Endothelial cell of umbilical vein (primary cell): ENCODE measurements around the gene ALDH1L1. TPM values are rescaled to one million over a fixed set of nuclear protein-coding genes. Genes with fewer than 3 reads are reported as not detected.

ENCODE experiments used
- BruUV-seq: library from RNA; stranded (reverse); fragments of 400-500 nt; replicated peaks from 2 replicates; lab custom pipeline; 2021; lab: Mats Ljungman, UMichigan
- CTCF ChIA-PET: fragments of 300-600, 350-600 bp; sonication (Branson Sonifier 250); formaldehyde crosslinking; loops from one replicate; lab custom pipeline; 2021; ENCODE audit warnings: antibody characterized with exemption, inconsistent platforms; lab: Charles Lee
- POLR2A ChIA-PET: fragments of 300-600, 350-600 bp; sonication (Branson Sonifier 250); formaldehyde crosslinking; loops from one replicate; lab custom pipeline; 2021; ENCODE audit warnings: antibody characterized with exemption, inconsistent platforms; lab: Charles Lee
- DNase-seq: peaks from one replicate; pipeline ENCODE4 v3.0.0-alpha.2; 2011; ENCODE audit warnings: low read depth, low spot score
- FAIRE-seq: peaks from 2 replicates; lab custom pipeline; 2011; peaks lifted over from hg19 to GRCh38; lab: Jason Lieb, UNC
- H2AFZ ChIP-seq: 2 replicates; pipeline ENCODE4 v1.6.0; 2012; ENCODE audit warnings: low read depth, low read length, control low read depth, inconsistent platforms
- H3K27ac ChIP-seq: 2 replicates; pipeline ENCODE4 v1.5.1; 2011; ENCODE audit warnings: low read depth, mild to moderate bottlenecking, control low read depth, low read length, moderate library complexity; ENCODE audit not compliant: insufficient read depth
- H3K27me3 ChIP-seq, 2 experiments: 2 replicates each; pipeline versions ENCODE4 v1.6.0 to v1.6.1; 2011; ENCODE audit warnings: low read length in 2 of 2, mixed read lengths in 1 of 2; ENCODE audit not compliant: control insufficient read depth in 2 of 2, insufficient read depth in 2 of 2
- H3K36me3 ChIP-seq, 2 experiments: 2 replicates in 1 of 2; 3 replicates in 1 of 2; pipeline ENCODE4 v1.5.1; 2011; ENCODE audit warnings: low read length in 2 of 2, mild to moderate bottlenecking in 1 of 2, moderate library complexity in 1 of 2; ENCODE audit not compliant: control insufficient read depth in 2 of 2, insufficient read depth in 2 of 2; ENCODE audit errors: extremely low read depth in 1 of 2
- H3K4me1 ChIP-seq: 3 replicates; pipeline ENCODE4 v1.5.1; 2011; ENCODE audit warnings: mild to moderate bottlenecking, low read length; ENCODE audit not compliant: control insufficient read depth, insufficient read depth; ENCODE audit errors: extremely low read depth
- H3K4me2 ChIP-seq: 2 replicates; pipeline ENCODE4 v1.6.1; 2011; ENCODE audit warnings: low read length, control low read depth, mixed read lengths; ENCODE audit not compliant: insufficient read depth
- H3K4me3 ChIP-seq, 3 experiments: fragments of 200-600 bp in 1 of 3; sonication (generic), shearing (Covaris generic) in 1 of 3; replicated peaks in 1 of 3; 2 replicates each; pipeline ENCODE4 v1.5.1; 2011 to 2016; ENCODE audit warnings: control low read depth in 3 of 3, low read length in 3 of 3, mild to moderate bottlenecking in 2 of 3, inconsistent platforms in 1 of 3, low read depth in 1 of 3, moderate library complexity in 1 of 3; ENCODE audit not compliant: insufficient read depth in 1 of 3
- H3K79me2 ChIP-seq: 2 replicates; pipeline ENCODE4 v1.6.0; 2012; ENCODE audit warnings: low read length, inconsistent platforms; ENCODE audit not compliant: control insufficient read depth, insufficient read depth
- H3K9ac ChIP-seq: replicated peaks from 2 replicates; pipeline ENCODE3; 2011; ENCODE audit warnings: low read length, control low read depth; ENCODE audit not compliant: insufficient read depth; ENCODE audit errors: extremely low read depth
- H3K9me1 ChIP-seq: replicated peaks from 3 replicates; pipeline ENCODE4 v1.6.0; 2011; ENCODE audit warnings: mild to moderate bottlenecking, low read length; ENCODE audit not compliant: control insufficient read depth, insufficient read depth; ENCODE audit errors: extremely low read depth
- H3K9me3 ChIP-seq: replicated peaks from 2 replicates; pipeline ENCODE4 v1.5.1; 2012; ENCODE audit warnings: low read length, inconsistent platforms; ENCODE audit not compliant: control insufficient read depth, insufficient read depth
- H4K20me1 ChIP-seq: replicated peaks from 2 replicates; pipeline ENCODE3; 2011; ENCODE audit warnings: mild to moderate bottlenecking, low read length; ENCODE audit not compliant: control insufficient read depth, insufficient read depth; ENCODE audit errors: extremely low read depth
- CTCF ChIP-seq, 2 donors: IDR thresholded peaks; 1 replicate in 1 of 2; 2 replicates in 1 of 2; pipeline ENCODE4 v1.5.1; 2011; ENCODE audit warnings: low read length in 2 of 2, mild to moderate bottlenecking in 2 of 2, moderate library complexity in 2 of 2, control low read depth in 1 of 2, inconsistent platforms in 1 of 2, low read depth in 1 of 2; ENCODE audit not compliant: insufficient read depth in 1 of 2; ENCODE audit errors: extremely low read depth in 1 of 2
- EZH2 ChIP-seq: IDR thresholded peaks from 2 replicates; pipeline ENCODE4 v1.6.1; 2012; ENCODE audit warnings: borderline replicate concordance, low read depth, mild to moderate bottlenecking, moderate library complexity, low read length, inconsistent platforms; ENCODE audit not compliant: severe bottlenecking
- FOS ChIP-seq: IDR thresholded peaks from 2 replicates; pipeline ENCODE4 v1.6.1; 2011; ENCODE audit warnings: mild to moderate bottlenecking, low read length, moderate library complexity, borderline replicate concordance; ENCODE audit not compliant: insufficient read depth
- GATA2 ChIP-seq: IDR thresholded peaks from 2 replicates; pipeline ENCODE4 v1.7.0; 2011; ENCODE audit warnings: low read depth, mild to moderate bottlenecking, moderate library complexity, mixed read lengths, low read length; ENCODE audit not compliant: insufficient read length, insufficient read depth
- MYC ChIP-seq: IDR thresholded peaks from one replicate; pipeline ENCODE4 v1.6.1; 2011; ENCODE audit warnings: mild to moderate bottlenecking, low read depth, low read length
- POLR2AphosphoS5 ChIP-seq: IDR thresholded peaks from 2 replicates; pipeline ENCODE4 v1.6.1; 2012; ENCODE audit warnings: low read depth, mild to moderate bottlenecking, control low read depth, low read length, moderate library complexity; ENCODE audit not compliant: insufficient read depth
- dilution Hi-C: fragments of 300-500 bp; cut with MboI; formaldehyde crosslinking; loops from one replicate; pipeline ENCODE4 v1.15.0; 2019; ENCODE audit warnings: low sequenced_read_pairs; ENCODE audit not compliant: extremely low pct_ligation_motif_present
- intact Hi-C: fragments of 100-400 bp; cut with micrococcal nuclease; formaldehyde crosslinking; loops from one replicate; pipeline ENCODE4 v1.10.0; 2022
- polyA plus RNA-seq, 4 experiments: library from polyadenylated mRNA; depleted of rRNA in 3 of 4; stranded (reverse) in 3 of 4; unstranded in 1 of 4; fragments of >200 nt; gene quantifications; 2 replicates each; pipeline versions ENCODE4 v1.2.1 to v1.2.3, GENCODE V29; 2011 to 2012; ENCODE audit warnings: missing spikeins in 1 of 4
- total RNA-seq: library from RNA; stranded (reverse); gene quantifications from 2 replicates; pipeline ENCODE4 v1.2.3, GENCODE V29; 2021
- TF ChIP-seq, protein P1 (sequence below): IDR thresholded peaks from 2 replicates; pipeline ENCODE4 v1.6.1; 2011; ENCODE audit not compliant: insufficient read depth, insufficient read length

ALDH1L1 gene
- total and polyA plus RNA-seq, 2 donors (not counting 3 experiments of a cell fraction or from before 2014, with no cell fraction given), result not detected

GRCh38 chr3:126209741-126210140 lies 29.4 kb upstream of the ALDH1L1 start:
- Histone ChIP-seq H3K9ac (no peak overlapping the region), H3K9me1 (no peaks in the 10 kb centered on the region), H3K9me3 (no peaks in the 10 kb centered on the region), H3K4me1 (peaks cover 11% of the 10 kb centered on the region), H3K4me2 (no peak overlapping the region), H3K79me2 (no peaks in the 10 kb centered on the region), H3K27ac (no peak overlapping the region), H4K20me1 (no peaks in the 10 kb centered on the region), H2AFZ (no peak overlapping the region), H3K27me3 (peaks cover 16 to 20% of the 10 kb centered on the region in 2 experiments), H3K36me3 (no peaks in the 10 kb centered on the region), H3K4me3 (no peak overlapping the region)
- ChIA-PET CTCF (interaction anchor here (1.0 to 6.8 kb wide), 3 partner anchors 12 to 179 kb away, joined by 3 to 55 read pairs (median 3); no protein-coding TSS in a partner anchor), POLR2A (no interaction called here)
- TF ChIP-seq MYC (no peak), FOS (no peak), EZH2 (no peak), GATA2 (no peak), POLR2AphosphoS5 (no peak), CTCF (IDR thresholded peaks at IDR 0.05; ENCODE audit: extremely low read depth in 1 of 2, insufficient read depth in 1 of 2, low read depth in 1 of 2, low read length in 2 of 2) (no peak)
- TF ChIP-seq, protein P1, sequence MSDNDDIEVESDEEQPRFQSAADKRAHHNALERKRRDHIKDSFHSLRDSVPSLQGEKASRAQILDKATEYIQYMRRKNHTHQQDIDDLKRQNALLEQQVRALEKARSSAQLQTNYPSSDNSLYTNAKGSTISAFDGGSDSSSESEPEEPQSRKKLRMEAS, result no peak
- FAIRE-seq (no peak), DNase-seq (no peak)
- dilution Hi-C loops, result no loop called here
- intact Hi-C loops, result loop anchor here (5.0 kb wide), 1 partner anchor 77 kb away; no protein-coding TSS in a partner anchor
- no TSS peak for BruUV-seq
